Osteocyte (in vitro differentiated cells): ENCODE data around the gene CTAG1A. TPM values are rescaled to one million over a fixed set of nuclear protein-coding genes. Genes with fewer than 3 reads are reported as not detected.
A peak's percentile ranks its signal among the peaks of the same experiment; 100 is the strongest.

Experiments used
- DNase-seq: peaks from one replicate; pipeline ENCODE4 v3.0.0; 2021; ENCODE audit warnings: mixed read lengths; ENCODE audit not compliant: unreplicated experiment; ENCODE audit errors: extremely low spot score
- H3K27ac Mint-ChIP-seq: one replicate; pipeline ENCODE4 v1.8.0; 2021; ENCODE audit warnings: mild to moderate bottlenecking, mixed read lengths; ENCODE audit not compliant: unreplicated experiment
- H3K27me3 Mint-ChIP-seq: one replicate; pipeline ENCODE4 v1.8.0; 2021; ENCODE audit warnings: mixed read lengths; ENCODE audit not compliant: unreplicated experiment
- H3K36me3 Mint-ChIP-seq: one replicate; pipeline ENCODE4 v1.8.0; 2021; ENCODE audit warnings: mixed read lengths; ENCODE audit not compliant: unreplicated experiment
- H3K4me1 Mint-ChIP-seq: one replicate; pipeline ENCODE4 v1.8.0; 2021; ENCODE audit warnings: mixed read lengths; ENCODE audit not compliant: unreplicated experiment
- H3K4me3 Mint-ChIP-seq: one replicate; pipeline ENCODE4 v1.8.0; 2021; ENCODE audit warnings: mild to moderate bottlenecking, moderate library complexity, mixed read lengths; ENCODE audit not compliant: unreplicated experiment
- H3K9me3 Mint-ChIP-seq: one replicate; pipeline ENCODE4 v1.8.0; 2021; ENCODE audit warnings: mixed read lengths; ENCODE audit not compliant: unreplicated experiment
- total RNA-seq: library from RNA; stranded (reverse); gene quantifications from 2 replicates; pipeline ENCODE4 v1.2.1, GENCODE V29; 2021
- TF ChIP-seq, protein P1 (sequence below): fragments of 200-600 bp; sonication (generic); IDR thresholded peaks from 2 replicates; pipeline ENCODE4 v1.5.0; 2021; ENCODE audit warnings: antibody characterized with exemption, mild to moderate bottlenecking, moderate library complexity

Gene CTAG1A
- total RNA-seq, 1 donor from 2014 or later = not detected

- H3K27me3 Mint-ChIP-seq = no peaks in the 10 kb centered on the region
- H3K4me1 Mint-ChIP-seq = peaks cover 40% of the 10 kb centered on the region
- TF ChIP-seq, protein P1, sequence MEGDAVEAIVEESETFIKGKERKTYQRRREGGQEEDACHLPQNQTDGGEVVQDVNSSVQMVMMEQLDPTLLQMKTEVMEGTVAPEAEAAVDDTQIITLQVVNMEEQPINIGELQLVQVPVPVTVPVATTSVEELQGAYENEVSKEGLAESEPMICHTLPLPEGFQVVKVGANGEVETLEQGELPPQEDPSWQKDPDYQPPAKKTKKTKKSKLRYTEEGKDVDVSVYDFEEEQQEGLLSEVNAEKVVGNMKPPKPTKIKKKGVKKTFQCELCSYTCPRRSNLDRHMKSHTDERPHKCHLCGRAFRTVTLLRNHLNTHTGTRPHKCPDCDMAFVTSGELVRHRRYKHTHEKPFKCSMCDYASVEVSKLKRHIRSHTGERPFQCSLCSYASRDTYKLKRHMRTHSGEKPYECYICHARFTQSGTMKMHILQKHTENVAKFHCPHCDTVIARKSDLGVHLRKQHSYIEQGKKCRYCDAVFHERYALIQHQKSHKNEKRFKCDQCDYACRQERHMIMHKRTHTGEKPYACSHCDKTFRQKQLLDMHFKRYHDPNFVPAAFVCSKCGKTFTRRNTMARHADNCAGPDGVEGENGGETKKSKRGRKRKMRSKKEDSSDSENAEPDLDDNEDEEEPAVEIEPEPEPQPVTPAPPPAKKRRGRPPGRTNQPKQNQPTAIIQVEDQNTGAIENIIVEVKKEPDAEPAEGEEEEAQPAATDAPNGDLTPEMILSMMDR = no peak
- peak; percentile 92 for DNase-seq
- peaks cover 10% of the 10 kb centered on the region for H3K36me3 Mint-ChIP-seq
- H3K27ac Mint-ChIP-seq = peak overlapping the region; percentile 96
- H3K4me3 Mint-ChIP-seq = no peak overlapping the region
- H3K9me3 Mint-ChIP-seq = no peaks in the 10 kb centered on the region
These were observed 42.8 kb upstream of the CTAG1A start for GRCh38 chrX:154541896-154542722.

DNA sequence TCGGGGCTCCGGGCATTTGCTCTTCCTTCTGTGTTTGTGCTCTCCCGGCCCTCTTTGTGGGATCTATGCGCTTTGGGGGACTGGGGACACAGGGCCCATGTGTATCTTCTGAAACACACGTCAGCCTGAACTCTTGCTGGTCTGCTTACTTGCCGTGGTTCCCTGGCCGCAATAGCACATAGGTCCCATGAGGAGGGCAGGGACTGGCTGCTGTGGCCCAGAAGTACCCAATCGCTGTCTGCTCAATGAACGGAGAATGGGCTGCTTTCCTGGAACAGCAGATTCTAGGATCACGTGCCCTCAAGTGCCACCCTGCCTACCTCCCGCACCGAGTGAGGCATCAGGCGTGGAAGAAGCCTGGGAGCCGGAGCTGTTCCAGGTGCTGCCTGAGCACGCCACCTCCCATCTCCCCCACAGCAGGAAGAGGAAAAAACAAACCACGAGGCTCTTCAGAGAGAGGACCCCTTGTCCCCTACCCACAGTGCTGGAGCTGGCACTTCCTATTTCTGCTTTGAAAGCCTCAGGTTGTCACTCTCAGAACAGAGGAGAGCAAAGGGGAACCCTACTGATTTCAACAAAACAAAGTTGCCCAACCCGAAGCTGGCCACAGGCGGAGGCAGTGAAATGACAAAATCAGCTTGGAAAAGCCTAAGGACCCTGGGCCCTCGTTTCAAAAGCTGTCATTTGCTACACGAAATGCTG, 42.1 kb upstream of the CTAG1A start:
- H3K9me3 Mint-ChIP-seq = no peaks in the 10 kb centered on the region
- DNase-seq = no peak

GRCh38 chrX:154545673-154546274, 39.2 kb upstream of the CTAG1A start:
- H3K4me1 Mint-ChIP-seq = peaks cover 46% of the 10 kb centered on the region
- peaks cover 6% of the 10 kb centered on the region for H3K36me3 Mint-ChIP-seq
- H3K4me3 Mint-ChIP-seq = peak overlapping the region; percentile 75
- TF ChIP-seq, protein P1 = no peak
- DNase-seq = no peak
- no peaks in the 10 kb centered on the region for H3K27me3 Mint-ChIP-seq
- H3K9me3 Mint-ChIP-seq = peaks cover 3% of the 10 kb centered on the region
- no peak overlapping the region for H3K27ac Mint-ChIP-seq

More for the DNA sequence above, 42.1 kb upstream of the CTAG1A start:
- peaks cover 10% of the 10 kb centered on the region for H3K36me3 Mint-ChIP-seq
- H3K4me1 Mint-ChIP-seq = peaks cover 40% of the 10 kb centered on the region
- no peak overlapping the region for H3K4me3 Mint-ChIP-seq
- no peaks in the 10 kb centered on the region for H3K27me3 Mint-ChIP-seq
- peak overlapping the region; percentile 96 for H3K27ac Mint-ChIP-seq
- TF ChIP-seq, protein P1 = no peak

DNA sequence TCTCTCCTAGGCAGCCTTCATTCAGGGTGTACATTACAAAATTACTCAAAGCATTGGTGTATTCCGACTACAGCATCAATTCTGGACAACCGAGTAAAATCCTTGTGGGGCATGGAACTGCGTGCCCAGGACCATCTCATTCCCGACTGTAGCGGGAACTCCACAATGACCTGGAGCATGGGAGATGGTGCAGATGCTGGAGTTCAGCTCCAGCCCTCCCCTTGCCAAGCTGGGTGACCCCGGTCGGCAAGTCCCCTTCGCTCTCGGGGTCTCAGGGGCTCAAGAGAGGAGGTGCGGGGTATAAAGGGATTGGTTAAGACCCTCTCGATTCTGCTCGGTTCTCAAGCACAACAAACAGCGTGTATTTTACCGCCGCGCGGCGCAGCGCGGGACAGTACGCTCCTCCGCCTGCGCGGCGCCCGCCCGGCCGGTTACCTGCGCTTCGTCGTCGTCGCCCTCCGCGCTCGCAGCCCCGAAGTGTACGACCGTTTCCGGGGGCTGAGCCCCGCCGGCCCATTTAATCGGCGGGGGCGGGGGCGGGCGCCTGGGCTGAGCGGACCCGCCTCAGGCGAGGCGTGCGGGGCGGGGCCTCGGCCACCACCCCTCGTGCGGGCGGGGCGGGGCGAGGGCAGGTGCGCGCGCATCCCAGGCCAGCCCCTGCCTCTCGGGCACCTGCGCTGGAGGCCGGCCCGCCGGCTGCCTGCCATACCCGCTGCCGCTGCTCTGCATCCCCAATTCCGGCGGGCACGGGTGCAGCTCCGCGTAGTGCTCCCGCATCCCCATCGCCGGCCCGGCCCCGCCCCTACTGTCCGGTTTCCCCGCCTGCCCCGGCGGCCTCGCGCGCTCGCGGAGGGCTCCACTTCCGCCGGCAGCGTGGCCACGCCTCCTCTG, 38.3 kb upstream of the CTAG1A start, which contains the start of gene G6PD:
G6PD (minus strand) TSS at position 493 of the 891 bp plus-strand sequence. CDS start 691 bp downstream, outside the sequence.
- no peaks in the 10 kb centered on the region for H3K27me3 Mint-ChIP-seq
- H3K27ac Mint-ChIP-seq = peak within 1 kb of the TSS; percentile 93
- no peak for DNase-seq

More for the DNA sequence above, 38.3 kb upstream of the CTAG1A start, which contains the start of gene G6PD:
- TF ChIP-seq, protein P1 = no peak
- H3K4me3 Mint-ChIP-seq = peak within 1 kb of the TSS; percentile 84
- peaks cover 6% of the 10 kb centered on the region for H3K36me3 Mint-ChIP-seq
- peaks cover 38% of the 10 kb centered on the region for H3K4me1 Mint-ChIP-seq
- peaks cover 3% of the 10 kb centered on the region for H3K9me3 Mint-ChIP-seq
